H1 (cell line): Measurements from ENCODE around the gene CD247. TPM values are rescaled to one million over a fixed set of nuclear protein-coding genes. Genes with fewer than 3 reads are reported as not detected.

ENCODE experiments used
- CTCF ChIA-PET: fragments of 300-600 bp; sonication (Branson Sonifier 250); formaldehyde crosslinking; loops from one replicate; lab custom pipeline; 2021; ENCODE audit not compliant: partially characterized antibody; lab: Charles Lee
- POLR2A ChIA-PET: fragments of 300-600 bp; sonication (Branson Sonifier 250); formaldehyde crosslinking; loops from one replicate; lab custom pipeline; 2021; ENCODE audit warnings: inconsistent platforms; ENCODE audit not compliant: partially characterized antibody; lab: Charles Lee
- DNase-seq, 2 experiments: peaks; one replicate each; pipeline versions ENCODE4 v3.0.0 to v3.0.0-alpha.2; 2010 to 2022; ENCODE audit warnings: low spot score in 2 of 2, low read depth in 1 of 2, mixed read lengths in 1 of 2
- FAIRE-seq: peaks from 2 replicates; lab custom pipeline; 2011; peaks lifted over from hg19 to GRCh38; lab: Jason Lieb, UNC
- H2AFZ ChIP-seq: 2 replicates; pipeline ENCODE4 v1.8.1; 2012; ENCODE audit warnings: low read length, inconsistent platforms
- H2AK5ac ChIP-seq: 2 replicates; pipeline ENCODE4 v1.6.1; 2013; ENCODE audit warnings: low read depth, low read length
- H2BK120ac ChIP-seq: replicated peaks from 2 replicates; pipeline ENCODE3; 2013; ENCODE audit warnings: low read depth, low read length, inconsistent platforms
- H2BK12ac ChIP-seq: 2 replicates; pipeline ENCODE4 v1.6.1; 2013; ENCODE audit warnings: low read depth, low read length
- H2BK15ac ChIP-seq: 2 replicates; pipeline ENCODE4 v1.6.1; 2013; ENCODE audit warnings: low read length
- H2BK20ac ChIP-seq: 2 replicates; pipeline ENCODE4 v1.6.1; 2013; ENCODE audit warnings: low read length
- H2BK5ac ChIP-seq: 2 replicates; pipeline ENCODE4 v1.6.1; 2013; ENCODE audit warnings: low read depth, low read length
- H3K14ac ChIP-seq: 2 replicates; pipeline ENCODE4 v1.6.1; 2013; ENCODE audit warnings: inconsistent platforms; ENCODE audit not compliant: insufficient read length
- H3K18ac ChIP-seq: 2 replicates; pipeline ENCODE4 v1.6.1; 2013; ENCODE audit warnings: low read length; ENCODE audit errors: extremely low read depth
- H3K23ac ChIP-seq: 2 replicates; pipeline ENCODE4 v1.6.1; 2013; ENCODE audit warnings: inconsistent platforms; ENCODE audit not compliant: insufficient read length
- H3K23me2 ChIP-seq: 2 replicates; pipeline ENCODE4 v1.6.1; 2013; ENCODE audit warnings: low read depth, low read length
- H3K27ac ChIP-seq: 2 replicates; pipeline ENCODE4 v1.6.1; 2011; ENCODE audit warnings: low read depth, low read length, inconsistent platforms
- H3K27me3 ChIP-seq, 4 experiments: replicated peaks in 1 of 4; 1 replicate in 1 of 4; 2 replicates in 3 of 4; pipeline versions ENCODE4 v1.6.1 to v1.8.1; 2011 to 2013; ENCODE audit warnings: low read length in 3 of 4, mild to moderate bottlenecking in 3 of 4, inconsistent platforms in 2 of 4, mixed read lengths in 2 of 4, moderate library complexity in 1 of 4; ENCODE audit not compliant: control insufficient read depth in 3 of 4, insufficient read depth in 3 of 4; ENCODE audit errors: extremely low read depth in 1 of 4
- H3K36me3 ChIP-seq, 4 experiments: 2 replicates each; pipeline versions ENCODE4 v1.6.1 to v1.8.1; 2011 to 2013; ENCODE audit warnings: mild to moderate bottlenecking in 4 of 4, low read length in 3 of 4, moderate library complexity in 2 of 4, control low read depth in 1 of 4, inconsistent platforms in 1 of 4; ENCODE audit not compliant: insufficient read depth in 4 of 4, control insufficient read depth in 2 of 4
- H3K4ac ChIP-seq: replicated peaks from 2 replicates; pipeline ENCODE3; 2013; ENCODE audit warnings: low read length, low read depth, mixed read lengths, inconsistent platforms; ENCODE audit not compliant: insufficient read length
- H3K4me1 ChIP-seq, 4 experiments: replicated peaks in 1 of 4; 1 replicate in 1 of 4; 2 replicates in 3 of 4; pipeline versions ENCODE4 v1.6.1 to v1.8.1; 2011 to 2013; ENCODE audit warnings: low read length in 3 of 4, inconsistent platforms in 2 of 4, mixed read lengths in 1 of 4; ENCODE audit not compliant: insufficient read depth in 4 of 4, control insufficient read depth in 3 of 4
- H3K4me2 ChIP-seq, 2 experiments: 2 replicates each; pipeline versions ENCODE4 v1.6.1 to v1.8.1; 2011 to 2013; ENCODE audit warnings: low read depth in 2 of 2, low read length in 2 of 2, control low read depth in 1 of 2, inconsistent platforms in 1 of 2, mild to moderate bottlenecking in 1 of 2; ENCODE audit not compliant: insufficient read depth in 1 of 2
- H3K4me3 ChIP-seq, 4 experiments: fragments of 200-600, 300-600 bp in 1 of 4; sonication (generic), shearing (Covaris generic), sonication (Bioruptor Twin) in 1 of 4; 2 replicates each; pipeline versions ENCODE4 v1.5.1 to v1.8.1; 2011 to 2016; ENCODE audit warnings: low read length in 4 of 4, low read depth in 3 of 4, control low read depth in 2 of 4, inconsistent platforms in 2 of 4, mild to moderate bottlenecking in 2 of 4, mixed read lengths in 1 of 4, moderate library complexity in 1 of 4; ENCODE audit not compliant: insufficient read depth in 2 of 4; ENCODE audit errors: extremely low read depth in 1 of 4
- H3K56ac ChIP-seq: replicated peaks from 2 replicates; pipeline ENCODE3; 2013; ENCODE audit warnings: low read depth, mild to moderate bottlenecking, mixed read lengths, low read length, inconsistent platforms; ENCODE audit not compliant: insufficient read length
- H3K79me1 ChIP-seq: 2 replicates; pipeline ENCODE4 v1.6.1; 2013; ENCODE audit warnings: low read depth, low read length, control low read depth
- H3K79me2 ChIP-seq, 2 experiments: 2 replicates each; pipeline versions ENCODE4 v1.6.1 to v1.8.1; 2012 to 2013; ENCODE audit warnings: low read length in 2 of 2, mild to moderate bottlenecking in 2 of 2, inconsistent platforms in 1 of 2; ENCODE audit not compliant: insufficient read depth in 2 of 2, control insufficient read depth in 1 of 2
- H3K9ac ChIP-seq, 4 experiments: replicated peaks in 1 of 4; 1 replicate in 1 of 4; 2 replicates in 3 of 4; pipeline versions ENCODE4 v1.6.1 to v1.8.1; 2011 to 2013; ENCODE audit warnings: low read depth in 3 of 4, low read length in 3 of 4, control low read depth in 2 of 4, mild to moderate bottlenecking in 2 of 4, moderate library complexity in 2 of 4, inconsistent platforms in 1 of 4; ENCODE audit errors: extremely low read depth in 1 of 4
- H3K9me3 ChIP-seq, 2 experiments: 2 replicates each; pipeline versions ENCODE4 v1.6.1 to v1.8.1; 2012 to 2013; ENCODE audit warnings: mild to moderate bottlenecking in 2 of 2, moderate library complexity in 2 of 2, control low read depth in 1 of 2, inconsistent platforms in 1 of 2, low read depth in 1 of 2, low read length in 1 of 2, mixed read lengths in 1 of 2; ENCODE audit not compliant: insufficient read depth in 2 of 2
- H4K20me1 ChIP-seq, 2 experiments: replicated peaks in 1 of 2; 2 replicates each; pipeline versions ENCODE3 to v1.8.1; 2011 to 2013; ENCODE audit warnings: inconsistent platforms in 2 of 2, low read length in 2 of 2, mild to moderate bottlenecking in 1 of 2; ENCODE audit not compliant: insufficient read depth in 2 of 2, control insufficient read depth in 1 of 2
- H4K5ac ChIP-seq: 2 replicates; pipeline ENCODE4 v1.6.1; 2013; ENCODE audit warnings: low read length, low read depth, mixed read lengths, inconsistent platforms; ENCODE audit not compliant: insufficient read length
- H4K8ac ChIP-seq: 2 replicates; pipeline ENCODE4 v1.8.0; 2013; ENCODE audit warnings: mild to moderate bottlenecking, moderate library complexity, low read length, inconsistent platforms; ENCODE audit not compliant: insufficient read depth; ENCODE audit errors: extremely low read depth
- H4K91ac ChIP-seq: replicated peaks from 2 replicates; pipeline ENCODE3; 2013; ENCODE audit warnings: low read length, mixed read lengths, inconsistent platforms; ENCODE audit not compliant: insufficient read length
- CEBPB ChIP-seq: IDR thresholded peaks from 2 replicates; pipeline ENCODE4 v1.6.1; 2012; ENCODE audit warnings: low read depth, low read length
- EZH2 ChIP-seq: fragments of 200-600 bp; sonication (generic); IDR thresholded peaks from 2 replicates; pipeline ENCODE4 v1.7.1; 2012; ENCODE audit warnings: low read depth, mild to moderate bottlenecking, moderate library complexity, low read length, inconsistent platforms; ENCODE audit not compliant: severe bottlenecking
- GABPA ChIP-seq: IDR thresholded peaks from 2 replicates; pipeline ENCODE4 v1.6.1; 2011; ENCODE audit warnings: mild to moderate bottlenecking, low read length, moderate library complexity, borderline replicate concordance; ENCODE audit not compliant: insufficient read depth
- HDAC2 ChIP-seq, 2 experiments: fragments of 300-600 bp in 1 of 2; sonication (generic) in 1 of 2; IDR thresholded peaks; 2 replicates each; pipeline ENCODE4 v1.6.1; 2011 to 2012; ENCODE audit warnings: low read depth in 2 of 2, low read length in 2 of 2, mild to moderate bottlenecking in 2 of 2, moderate library complexity in 2 of 2, borderline replicate concordance in 1 of 2, inconsistent platforms in 1 of 2
- POLR2A ChIP-seq, 2 experiments: IDR thresholded peaks; 1 replicate in 1 of 2; 2 replicates in 1 of 2; pipeline ENCODE4 v1.6.1; 2011; ENCODE audit warnings: low read depth in 2 of 2, low read length in 2 of 2, mild to moderate bottlenecking in 2 of 2; ENCODE audit errors: control extremely low read depth in 1 of 2
- RAD21 ChIP-seq, 2 experiments: IDR thresholded peaks in 1 of 2; conservative IDR thresholded peaks in 1 of 2; 2 replicates each; pipeline ENCODE4 v1.6.1; 2011; ENCODE audit warnings: low read depth in 2 of 2, low read length in 2 of 2, improper control_type of control experiment in 1 of 2, inconsistent platforms in 1 of 2, mild to moderate bottlenecking in 1 of 2, moderate library complexity in 1 of 2
- SIN3A ChIP-seq, 2 experiments: IDR thresholded peaks in 1 of 2; conservative IDR thresholded peaks in 1 of 2; 2 replicates each; pipeline ENCODE4 v1.6.1; 2011 to 2012; ENCODE audit warnings: low read length in 2 of 2, improper control_type of control experiment in 1 of 2, low read depth in 1 of 2, mild to moderate bottlenecking in 1 of 2
- TAF7 ChIP-seq: optimal IDR thresholded peaks from 2 replicates; pipeline ENCODE3; 2011; ENCODE audit warnings: low read depth, mild to moderate bottlenecking, inconsistent platforms, low read length, moderate library complexity, borderline replicate concordance
- WGBS, 2 experiments: shearing (Covaris generic) in 1 of 2; methylation state at CpG; one replicate each; pipeline versions ENCODE4 v1.1.6 to v1.1.7; 2013 to 2015; ENCODE audit warnings: low lambda C conversion rate in 2 of 2, mixed read lengths in 2 of 2, inconsistent platforms in 1 of 2, low coverage in 1 of 2, missing lambda C conversion rate in 1 of 2; ENCODE audit not compliant: insufficient replicate concordance in 2 of 2, insufficient coverage in 1 of 2, insufficient read length in 1 of 2; ENCODE audit errors: extremely low coverage in 1 of 2, missing lambda C conversion rate in 1 of 2; 5-methylcytosine and 5-hydroxymethylcytosine counted together
- polyA plus RNA-seq, 7 experiments: library from polyadenylated mRNA; depleted of rRNA in 3 of 7; stranded (reverse) in 5 of 7; unstranded in 2 of 7; fragments of >200 nt in 5 of 7; fragments of 200-250 nt in 2 of 7; gene quantifications; 1 replicate in 5 of 7; 2 replicates in 1 of 7; 4 replicates in 1 of 7; pipeline versions ENCODE4 v1.2.1 to v1.2.3, GENCODE V29; 2011 to 2013; ENCODE audit warnings: missing spikeins in 2 of 7, mixed read lengths in 2 of 7
- total RNA-seq: library from RNA; stranded (reverse); fragmentation: NEBNext Ultra II Directional; extraction: Animal tissue kit (Norgen Biotek cat#: 25700); gene quantifications from 2 replicates; pipeline ENCODE4 v1.2.1, GENCODE V29; 2021
- TF ChIP-seq, protein P1 (sequence below): IDR thresholded peaks from 2 replicates; pipeline ENCODE4 v1.6.1; 2012; ENCODE audit warnings: inconsistent platforms

CD247 gene
- total and polyA plus RNA-seq, 2 of the 8 experiments (the other 6 are each of a cell fraction or from before 2014, with no cell fraction given), result 2.0 to 2.2 TPM

DNA sequence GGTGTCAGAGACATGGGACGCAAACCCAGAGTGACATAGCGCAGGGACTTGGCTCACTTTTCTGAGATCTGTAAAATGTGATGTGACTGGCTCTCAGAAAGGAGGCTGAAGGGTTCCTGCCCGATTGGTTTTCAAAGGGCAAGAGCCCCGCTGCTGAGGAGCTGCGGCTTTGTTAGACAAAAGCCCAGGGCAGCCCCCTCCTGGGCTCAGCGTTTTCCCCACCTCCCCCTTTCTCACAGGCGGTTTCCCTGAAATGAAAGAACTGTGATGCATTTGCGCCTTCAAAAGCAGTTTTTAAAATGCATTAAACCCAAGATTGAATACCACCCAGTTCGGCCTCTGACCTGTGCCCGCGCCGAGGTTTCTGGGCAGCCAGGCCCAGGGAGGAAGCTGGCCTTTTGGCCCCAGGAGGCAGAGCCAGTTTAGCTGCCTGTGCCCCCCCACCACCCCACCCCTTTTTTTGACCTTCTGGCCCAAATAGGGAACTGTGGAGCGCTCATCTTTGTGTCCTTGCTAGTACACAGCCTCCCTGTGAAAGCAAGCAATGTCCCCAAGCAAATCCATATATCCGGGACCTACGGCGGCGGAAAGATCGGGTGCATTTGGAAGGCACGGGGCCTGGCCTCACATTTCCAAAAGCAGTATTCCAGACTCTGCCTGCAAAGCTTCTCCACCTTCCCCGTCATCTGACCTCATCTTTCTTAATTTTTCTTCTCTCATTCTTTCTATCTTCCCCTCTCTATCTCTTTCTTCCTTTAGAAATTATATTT lies 28.6 kb downstream of the CD247 start:
- Histone ChIP-seq H3K4ac (no peak overlapping the region), H3K56ac (no peak overlapping the region), H2BK5ac (peak overlapping the region; percentile 26; the same call in 1 of the 2 replicates), H2BK20ac (peak overlapping the region; percentile 23; the same call in 1 of the 2 replicates), H2BK12ac (peak overlapping the region; percentile 32), H2BK15ac (no peak overlapping the region), H3K23me2 (0 out of 2 replicates have a peak, but pooled peaks cover 2% of the 10 kb centered on the region), H3K9me3 (no peaks in the 10 kb centered on the region), H3K9ac (peak overlapping the region in 2 of 4 experiments; percentile 36 to 52; a peak in 2 of 7 replicates), H3K79me2 (no peaks in the 10 kb centered on the region), H3K27me3 (0 out of 7 replicates have a peak, but pooled peaks cover 0 to 3% (median 0%) of the 10 kb centered on the region in 4 experiments), H3K23ac (no peak overlapping the region), H3K18ac (peak overlapping the region; percentile 78; the same call in 1 of the 2 replicates), H3K27ac (peak overlapping the region; percentile 57), H3K36me3 (no peaks in the 10 kb centered on the region), H4K5ac (peak overlapping the region; percentile 70), H3K4me2 (peak overlapping the region; percentile 66 to 68), H3K14ac (no peak overlapping the region), H2AK5ac (no peak overlapping the region), H2AFZ (0 out of 2 replicates have a peak overlapping the region, but pooled peaks have one; percentile 39), H3K79me1 (no peaks in the 10 kb centered on the region), H3K4me3 (peak overlapping the region in 3 of 4 experiments; percentile 8 to 45 (median 12); a peak in 4 of 8 replicates), H4K8ac (no peak overlapping the region), H2BK120ac (no peak overlapping the region), H4K20me1 (no peaks in the 10 kb centered on the region), H4K91ac (peak overlapping the region; percentile 5), H3K4me1 (peaks cover 3 to 31% (median 18%) of the 10 kb centered on the region in 4 experiments)
- DNase-seq (peak; percentile 41 to 73), FAIRE-seq (no peak)
- ChIA-PET POLR2A (interaction anchor here (0.5 to 1.6 kb wide), 6 partner anchors 10 to 243 kb away, joined by 3 to 5 read pairs (median 3); no protein-coding TSS in a partner anchor), CTCF (interaction anchor here (0.7 to 3.1 kb wide), 7 partner anchors 24 to 431 kb away, joined by 3 to 18 read pairs (median 3); no protein-coding TSS in a partner anchor)
- WGBS, 2 experiments, result 15% methylated on average over 20 of the region's 20 CpGs; no CpG with 5 or more reads in 1 of the 2 experiments
- TF ChIP-seq GABPA (no peak), CEBPB (no peak), SIN3A (conservative IDR thresholded peaks at IDR 0.05 in 1 of 2, IDR thresholded peaks at IDR 0.05 in 1 of 2; ENCODE audit: low read depth in 1 of 2, low read length in 2 of 2) (no peak), EZH2 (no peak), RAD21 (IDR thresholded peaks at IDR 0.05 in 1 of 2, conservative IDR thresholded peaks at IDR 0.05 in 1 of 2; ENCODE audit: low read depth in 2 of 2, low read length in 2 of 2) (0 out of 4 replicates have a peak, but pooled peaks of 1 of the 2 experiments have one; percentile 3), HDAC2 (IDR thresholded peaks at IDR 0.05; ENCODE audit: borderline replicate concordance in 1 of 2, low read depth in 2 of 2, low read length in 2 of 2) (peak; percentile 39 to 50; a peak in 1 of 4 replicates), TAF7 (no peak), POLR2A (IDR thresholded peaks at IDR 0.05; ENCODE audit: control extremely low read depth in 1 of 2, low read depth in 2 of 2, low read length in 2 of 2) (no peak)
- TF ChIP-seq, protein P1, sequence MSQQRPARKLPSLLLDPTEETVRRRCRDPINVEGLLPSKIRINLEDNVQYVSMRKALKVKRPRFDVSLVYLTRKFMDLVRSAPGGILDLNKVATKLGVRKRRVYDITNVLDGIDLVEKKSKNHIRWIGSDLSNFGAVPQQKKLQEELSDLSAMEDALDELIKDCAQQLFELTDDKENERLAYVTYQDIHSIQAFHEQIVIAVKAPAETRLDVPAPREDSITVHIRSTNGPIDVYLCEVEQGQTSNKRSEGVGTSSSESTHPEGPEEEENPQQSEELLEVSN, result no peak
